ENCODE results near the gene LRP10.

Gene LRP10

GRCh38 chr14:22837750-22838538, 33.6 kb upstream of the LRP10 start:
- TF ChIP-seq POLR2A (IDR thresholded peaks at IDR 0.05; ENCODE audit: low read length): no peak
- TF ChIP-seq GATA1 (IDR thresholded peaks at IDR 0.05; ENCODE audit: low read depth, low read length): no peak
- no peak for DNase-seq

- no peak for TF ChIP-seq GATA1 (IDR thresholded peaks at IDR 0.05; ENCODE audit: low read depth, low read length)
- no peak for TF ChIP-seq POLR2A (IDR thresholded peaks at IDR 0.05; ENCODE audit: low read length)
- DNase-seq: no peak
These were observed 32.9 kb upstream of the LRP10 start for GRCh38 chr14:22838631-22839041.

DNA sequence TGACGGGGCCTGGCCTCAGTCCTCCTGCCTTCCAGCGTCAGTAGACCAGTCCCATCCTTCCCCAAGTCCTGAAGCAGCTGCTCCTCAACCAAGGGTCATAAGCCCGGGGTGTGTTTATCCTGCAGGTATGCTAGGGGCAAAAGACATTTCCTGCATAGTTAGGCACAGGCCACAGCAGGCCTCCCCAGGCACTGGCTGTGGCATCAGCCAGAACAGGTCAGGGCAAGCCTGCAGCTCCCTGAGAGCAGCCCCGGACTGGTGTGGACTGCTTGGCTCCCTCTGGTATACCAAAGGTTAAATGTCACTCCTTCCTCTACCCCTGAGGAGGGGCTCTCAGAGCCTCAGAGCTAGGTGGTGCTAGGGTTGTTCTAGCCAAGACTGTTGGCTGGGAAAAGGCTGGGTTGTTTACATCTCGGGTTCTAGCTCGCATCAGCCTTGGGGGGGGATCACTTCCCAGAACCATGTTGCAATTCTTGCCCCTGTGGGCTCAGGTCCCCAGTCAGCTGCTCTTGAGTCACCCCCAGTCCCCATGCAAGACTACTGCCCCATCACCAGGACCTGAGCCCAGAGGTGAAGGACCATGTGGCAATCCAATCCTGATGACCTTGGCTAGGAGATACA, 32.3 kb upstream of the LRP10 start:
- TF ChIP-seq GATA1 (IDR thresholded peaks at IDR 0.05; ENCODE audit: low read depth, low read length): no peak
- TF ChIP-seq POLR2A (IDR thresholded peaks at IDR 0.05; ENCODE audit: low read length): no peak
- no peak for DNase-seq

DNA sequence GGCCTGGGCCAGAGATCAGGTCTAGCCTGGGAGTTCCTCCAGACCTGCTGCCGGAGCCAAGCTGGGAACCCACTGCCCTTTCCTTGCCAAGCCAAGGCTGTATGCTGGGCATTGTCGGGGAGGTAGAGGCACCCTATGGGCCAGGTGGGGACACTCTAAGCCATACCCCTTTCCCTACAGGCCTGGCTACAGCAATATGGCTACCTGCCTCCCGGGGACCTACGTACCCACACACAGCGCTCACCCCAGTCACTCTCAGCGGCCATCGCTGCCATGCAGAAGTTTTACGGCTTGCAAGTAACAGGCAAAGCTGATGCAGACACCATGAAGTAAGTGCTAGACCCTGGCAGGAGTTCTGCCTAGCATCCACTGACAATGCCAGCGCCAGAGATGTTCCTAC, 30.2 kb upstream of the LRP10 start:
- DNase-seq: no peak
- TF ChIP-seq GATA1 (IDR thresholded peaks at IDR 0.05; ENCODE audit: low read depth, low read length) (no peak), POLR2A (IDR thresholded peaks at IDR 0.05; ENCODE audit: low read length) (no peak)

- no peak for DNase-seq
- TF ChIP-seq POLR2A (IDR thresholded peaks at IDR 0.05; ENCODE audit: low read length) (no peak), GATA1 (IDR thresholded peaks at IDR 0.05; ENCODE audit: low read depth, low read length) (no peak)
These were observed 29.8 kb upstream of the LRP10 start for GRCh38 chr14:22841769-22842168.

- TF ChIP-seq GATA1 (IDR thresholded peaks at IDR 0.05; ENCODE audit: low read depth, low read length): no peak
- TF ChIP-seq POLR2A (IDR thresholded peaks at IDR 0.05; ENCODE audit: low read length): no peak
- no peak for DNase-seq
These were observed 29.1 kb upstream of the LRP10 start for GRCh38 chr14:22842211-22843122.

DNA sequence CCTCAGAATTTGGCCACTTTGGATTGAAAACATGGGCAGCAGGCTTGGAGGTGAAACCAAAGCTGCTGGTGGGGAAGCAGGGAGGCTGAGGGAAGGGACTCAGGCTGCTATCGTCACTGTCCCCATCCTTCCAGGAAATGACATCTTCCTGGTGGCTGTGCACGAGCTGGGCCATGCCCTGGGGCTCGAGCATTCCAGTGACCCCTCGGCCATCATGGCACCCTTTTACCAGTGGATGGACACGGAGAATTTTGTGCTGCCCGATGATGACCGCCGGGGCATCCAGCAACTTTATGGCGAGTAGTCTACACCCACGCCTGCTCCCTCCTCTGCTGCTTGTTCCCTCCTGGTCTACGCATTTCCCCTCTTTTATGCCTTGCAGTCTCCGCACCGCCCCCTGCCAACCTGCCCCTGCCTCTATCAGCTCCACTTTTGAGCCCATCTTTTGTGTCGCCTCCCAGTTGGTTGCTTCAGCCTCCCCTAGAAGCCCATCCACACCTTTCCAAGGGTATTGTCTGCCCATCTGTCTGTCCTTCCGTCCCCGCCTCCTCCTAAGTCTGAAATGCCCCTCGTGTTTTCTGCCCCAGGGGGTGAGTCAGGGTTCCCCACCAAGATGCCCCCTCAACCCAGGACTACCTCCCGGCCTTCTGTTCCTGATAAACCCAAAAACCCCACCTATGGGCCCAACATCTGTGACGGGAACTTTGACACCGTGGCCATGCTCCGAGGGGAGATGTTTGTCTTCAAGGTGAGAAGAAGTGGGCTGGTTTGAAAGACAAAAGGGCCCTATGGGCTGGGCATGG, 28.2 kb upstream of the LRP10 start:
- DNase-seq: no peak
- TF ChIP-seq GATA1 (IDR thresholded peaks at IDR 0.05; ENCODE audit: low read depth, low read length) (no peak), POLR2A (IDR thresholded peaks at IDR 0.05; ENCODE audit: low read length) (no peak)

GRCh38 chr14:22844221-22845102, 27.1 kb upstream of the LRP10 start:
- no peak for DNase-seq
- TF ChIP-seq POLR2A (IDR thresholded peaks at IDR 0.05; ENCODE audit: low read length) (no peak), GATA1 (IDR thresholded peaks at IDR 0.05; ENCODE audit: low read depth, low read length) (no peak)

GRCh38 chr14:22845103-22845394, 26.5 kb upstream of the LRP10 start:
- no peak for DNase-seq
- TF ChIP-seq GATA1 (IDR thresholded peaks at IDR 0.05; ENCODE audit: low read depth, low read length): no peak

GRCh38 chr14:22845821-22846625, 25.5 kb upstream of the LRP10 start:
- no peak for DNase-seq
- TF ChIP-seq POLR2A (IDR thresholded peaks at IDR 0.05; ENCODE audit: low read length) (no peak), GATA1 (IDR thresholded peaks at IDR 0.05; ENCODE audit: low read depth, low read length) (no peak)

DNA sequence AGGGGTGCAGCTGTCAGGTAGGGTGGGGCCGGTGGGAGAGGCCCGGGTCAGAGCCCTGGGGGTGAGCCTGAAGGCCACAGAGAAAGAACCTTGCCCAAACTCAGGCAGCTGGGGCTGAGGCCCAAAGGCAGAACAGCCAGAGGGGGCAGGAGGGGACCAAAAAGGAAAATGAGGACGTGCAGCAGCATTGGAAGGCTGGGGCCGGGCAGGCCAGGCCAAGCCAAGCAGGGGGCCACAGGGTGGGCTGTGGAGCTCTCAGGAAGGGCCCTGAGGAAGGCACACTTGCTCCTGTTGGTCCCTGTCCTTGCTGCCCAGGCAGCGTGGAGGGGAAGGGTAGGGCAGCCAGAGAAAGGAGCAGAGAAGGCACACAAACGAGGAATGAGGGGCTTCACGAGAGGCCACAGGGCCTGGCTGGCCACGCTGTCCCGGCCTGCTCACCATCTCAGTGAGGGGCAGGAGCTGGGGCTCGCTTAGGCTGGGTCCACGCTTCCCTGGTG, 24.7 kb upstream of the LRP10 start:
- DNase-seq: no peak
- TF ChIP-seq POLR2A (IDR thresholded peaks at IDR 0.05; ENCODE audit: low read length) (no peak), GATA1 (IDR thresholded peaks at IDR 0.05; ENCODE audit: low read depth, low read length) (no peak)
